HepG2 (cell line): ENCODE measurements around the gene DCTN2. TPM values are rescaled to one million over a fixed set of nuclear protein-coding genes. Genes with fewer than 3 reads are reported as not detected.

Experiments used
- AHR ChIP-seq: IDR thresholded peaks from 2 replicates; pipeline ENCODE4 v1.6.1; 2018; ENCODE audit warnings: missing genetic modification reagents, missing compliant biosample characterization
- CCDC6 ChIP-seq: sonication (generic); formaldehyde crosslinking; IDR thresholded peaks from 2 replicates; pipeline ENCODE4 v1.8.1; 2022; ENCODE audit warnings: mild to moderate bottlenecking, missing genetic modification reagents, moderate library complexity
- CREB1 ChIP-seq, 2 experiments: fragments of 450-650 bp in 1 of 2; IDR thresholded peaks; 2 replicates each; pipeline ENCODE4 v1.6.1; 2016 to 2017; ENCODE audit warnings: control low read depth in 1 of 2, mild to moderate bottlenecking in 1 of 2, missing compliant biosample characterization in 1 of 2, missing genetic modification characterization in 1 of 2
- FOXC1 ChIP-seq: sonication (generic); formaldehyde crosslinking; IDR thresholded peaks from 2 replicates; pipeline ENCODE4 v1.8.0; 2022; ENCODE audit warnings: mild to moderate bottlenecking, missing genetic modification reagents, borderline replicate concordance
- HNRNPUL1 ChIP-seq: fragments of 200-400 bp; formaldehyde crosslinking; IDR thresholded peaks from 2 replicates; pipeline ENCODE4 v1.6.1; 2017; ENCODE audit warnings: low read depth, mild to moderate bottlenecking, low read length, moderate library complexity
- KIAA2018 ChIP-seq: sonication (generic); formaldehyde crosslinking; IDR thresholded peaks from 2 replicates; pipeline ENCODE4 v1.5.0; 2020; ENCODE audit warnings: mild to moderate bottlenecking, missing genetic modification reagents, borderline replicate concordance
- MLXIP ChIP-seq: sonication (generic); formaldehyde crosslinking; IDR thresholded peaks from 2 replicates; pipeline ENCODE4 v1.9.0; 2021; ENCODE audit warnings: missing genetic modification reagents, borderline replicate concordance
- RARA ChIP-seq: IDR thresholded peaks from 2 replicates; pipeline ENCODE4 v1.6.1; 2016; ENCODE audit warnings: missing genetic modification reagents, missing compliant biosample characterization
- RXRB ChIP-seq: IDR thresholded peaks from 2 replicates; pipeline ENCODE4 v1.6.1; 2016; ENCODE audit warnings: borderline replicate concordance, missing genetic modification reagents, missing compliant biosample characterization
- SALL1 ChIP-seq: sonication (generic); formaldehyde crosslinking; IDR thresholded peaks from 2 replicates; pipeline ENCODE4 v1.8.0; 2022; ENCODE audit warnings: mild to moderate bottlenecking, missing genetic modification reagents
- SP1 ChIP-seq, 2 experiments: fragments of 450-650 bp in 1 of 2; sonication (generic) in 1 of 2; formaldehyde crosslinking in 1 of 2; IDR thresholded peaks; 2 replicates each; pipeline versions ENCODE4 v1.4.0 to v1.6.1; 2016 to 2020; ENCODE audit warnings: missing genetic modification reagents in 1 of 2
- SP2 ChIP-seq: sonication (generic); formaldehyde crosslinking; IDR thresholded peaks from 2 replicates; pipeline ENCODE4 v1.5.1; 2020; ENCODE audit warnings: mild to moderate bottlenecking, missing genetic modification reagents
- ZFP90 ChIP-seq: sonication (generic); formaldehyde crosslinking; IDR thresholded peaks from 2 replicates; pipeline ENCODE4 v1.8.0; 2022; ENCODE audit warnings: missing genetic modification reagents, mild to moderate bottlenecking, inconsistent platforms, borderline replicate concordance
- ZNF557 ChIP-seq: sonication (generic); formaldehyde crosslinking; IDR thresholded peaks from 2 replicates; pipeline ENCODE4 v1.4.0; 2020; ENCODE audit warnings: missing genetic modification reagents
- ZNF615 ChIP-seq: sonication (generic); formaldehyde crosslinking; IDR thresholded peaks from 2 replicates; pipeline ENCODE4 v1.5.0; 2020; ENCODE audit warnings: mild to moderate bottlenecking, missing genetic modification reagents, borderline replicate concordance
- ZNF737 ChIP-seq: sonication (generic); formaldehyde crosslinking; IDR thresholded peaks from 2 replicates; pipeline ENCODE4 v1.5.0; 2020; ENCODE audit warnings: missing genetic modification reagents, mild to moderate bottlenecking, borderline replicate concordance
- ZZZ3 ChIP-seq: sonication (generic); formaldehyde crosslinking; IDR thresholded peaks from 2 replicates; pipeline ENCODE4 v1.4.0; 2020; ENCODE audit warnings: missing genetic modification reagents, mild to moderate bottlenecking, borderline replicate concordance
- polyA plus RNA-seq, 8 experiments: library from polyadenylated mRNA; depleted of rRNA in 3 of 8; stranded (reverse) in 7 of 8; unstranded in 1 of 8; fragments of >200 nt; fragmentation: Illumina TruSeq in 4 of 8; extraction: Trizol in 4 of 8; gene quantifications; 2 replicates each; pipeline versions ENCODE4 v1.2.1 to v1.2.3, GENCODE V29; 2011 to 2016; ENCODE audit warnings: low read depth in 4 of 8, missing spikeins in 1 of 8, mixed read lengths in 1 of 8; ENCODE audit not compliant: insufficient read depth in 1 of 8
- total RNA-seq, 5 experiments: library from RNA; depleted of rRNA; stranded (reverse); fragments of >200 nt; fragmentation: Illumina TruSeq; extraction: Trizol; gene quantifications; 2 replicates each; pipeline ENCODE4 v1.2.3, GENCODE V29; 2016; ENCODE audit warnings: low read depth in 1 of 5

Gene DCTN2
- total and polyA plus RNA-seq, 2 of the 13 experiments (the other 11 are each of a cell fraction or from before 2014, with no cell fraction given): 72.0 to 77.4 TPM

GRCh38 chr12:57522011-57522886, 24.7 kb downstream of the DCTN2 start, which contains the start of gene MBD6 (continued):
- TF ChIP-seq KIAA2018 (CRISPR knock-in tag) (no peak), SP1 (IDR thresholded peaks at IDR 0.05) (no peak), SP1 (CRISPR knock-in tag; IDR thresholded peaks at IDR 0.05) (peak; percentile 26; the same call in 1 of the 2 replicates), RXRB (CRISPR knock-in tag) (peak; percentile 59; the same call in 1 of the 2 replicates), MLXIP (CRISPR knock-in tag) (0 out of 2 replicates have a peak, but pooled peaks have one; percentile 15), CREB1 (IDR thresholded peaks at IDR 0.05) (no peak), CREB1 (CRISPR knock-in tag; IDR thresholded peaks at IDR 0.05) (peak; percentile 37; the same call in 1 of the 2 replicates), SP2 (CRISPR knock-in tag) (peak; percentile 59), RARA (CRISPR knock-in tag) (peak; percentile 86), AHR (CRISPR knock-in tag) (no peak), ZNF615 (CRISPR knock-in tag) (no peak), HNRNPUL1 (no peak), ZFP90 (CRISPR knock-in tag) (0 out of 2 replicates have a peak, but pooled peaks have one; percentile 63), SALL1 (peak; percentile 81), ZZZ3 (0 out of 2 replicates have a peak, but pooled peaks have one; percentile 50), CCDC6 (CRISPR knock-in tag) (peak; percentile 45; the same call in 1 of the 2 replicates), FOXC1 (no peak; the same call in 1 of the 2 replicates), ZNF737 (0 out of 2 replicates have a peak, but pooled peaks have one; percentile 36), ZNF557 (CRISPR knock-in tag) (0 out of 2 replicates have a peak, but pooled peaks have one; percentile 81)
